Measurements from ENCODE around the gene GLOD4.

GRCh38 chr17:726271-726919 is 55.7 kb downstream of the GLOD4 start:
- TF ChIP-seq, protein P1, sequence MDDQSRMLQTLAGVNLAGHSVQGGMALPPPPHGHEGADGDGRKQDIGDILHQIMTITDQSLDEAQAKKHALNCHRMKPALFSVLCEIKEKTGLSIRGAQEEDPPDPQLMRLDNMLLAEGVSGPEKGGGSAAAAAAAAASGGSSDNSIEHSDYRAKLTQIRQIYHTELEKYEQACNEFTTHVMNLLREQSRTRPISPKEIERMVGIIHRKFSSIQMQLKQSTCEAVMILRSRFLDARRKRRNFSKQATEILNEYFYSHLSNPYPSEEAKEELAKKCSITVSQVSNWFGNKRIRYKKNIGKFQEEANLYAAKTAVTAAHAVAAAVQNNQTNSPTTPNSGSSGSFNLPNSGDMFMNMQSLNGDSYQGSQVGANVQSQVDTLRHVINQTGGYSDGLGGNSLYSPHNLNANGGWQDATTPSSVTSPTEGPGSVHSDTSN (IDR thresholded peaks at IDR 0.05; ENCODE audit: insufficient replicate concordance, low read depth, low read length), result no peak
- TF ChIP-seq SIN3A (IDR thresholded peaks at IDR 0.05; ENCODE audit: low read depth, low read length) (no peak), TCF3 (IDR thresholded peaks at IDR 0.05; ENCODE audit: borderline replicate concordance, insufficient read depth, low read depth, low read length) (no peak), EZH2 (IDR thresholded peaks at IDR 0.05; ENCODE audit: borderline replicate concordance, control insufficient read depth, low read depth, low read length) (no peak), MXI1 (IDR thresholded peaks at IDR 0.05; ENCODE audit: low read depth, low read length) (no peak), RAD21 (IDR thresholded peaks at IDR 0.05; ENCODE audit: insufficient read depth, low read depth, low read length) (no peak), MTA2 (IDR thresholded peaks at IDR 0.05; ENCODE audit: low read depth) (no peak), RELA (IDR thresholded peaks at IDR 0.05; ENCODE audit: borderline replicate concordance, partially characterized antibody) (no peak), GABPA (IDR thresholded peaks at IDR 0.05; ENCODE audit: low read depth) (no peak), SP1 (IDR thresholded peaks at IDR 0.05; ENCODE audit: low read depth, low read length) (no peak), USF2 (IDR thresholded peaks at IDR 0.05; ENCODE audit: borderline replicate concordance, low read depth, low read length) (no peak), RB1 (IDR thresholded peaks at IDR 0.05; ENCODE audit: borderline replicate concordance) (no peak)
- TF ChIP-seq, protein P2, sequence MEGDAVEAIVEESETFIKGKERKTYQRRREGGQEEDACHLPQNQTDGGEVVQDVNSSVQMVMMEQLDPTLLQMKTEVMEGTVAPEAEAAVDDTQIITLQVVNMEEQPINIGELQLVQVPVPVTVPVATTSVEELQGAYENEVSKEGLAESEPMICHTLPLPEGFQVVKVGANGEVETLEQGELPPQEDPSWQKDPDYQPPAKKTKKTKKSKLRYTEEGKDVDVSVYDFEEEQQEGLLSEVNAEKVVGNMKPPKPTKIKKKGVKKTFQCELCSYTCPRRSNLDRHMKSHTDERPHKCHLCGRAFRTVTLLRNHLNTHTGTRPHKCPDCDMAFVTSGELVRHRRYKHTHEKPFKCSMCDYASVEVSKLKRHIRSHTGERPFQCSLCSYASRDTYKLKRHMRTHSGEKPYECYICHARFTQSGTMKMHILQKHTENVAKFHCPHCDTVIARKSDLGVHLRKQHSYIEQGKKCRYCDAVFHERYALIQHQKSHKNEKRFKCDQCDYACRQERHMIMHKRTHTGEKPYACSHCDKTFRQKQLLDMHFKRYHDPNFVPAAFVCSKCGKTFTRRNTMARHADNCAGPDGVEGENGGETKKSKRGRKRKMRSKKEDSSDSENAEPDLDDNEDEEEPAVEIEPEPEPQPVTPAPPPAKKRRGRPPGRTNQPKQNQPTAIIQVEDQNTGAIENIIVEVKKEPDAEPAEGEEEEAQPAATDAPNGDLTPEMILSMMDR (IDR thresholded peaks at IDR 0.05 in 2 of 3, conservative IDR thresholded peaks at IDR 0.05 in 1 of 3; ENCODE audit: control insufficient read depth in 2 of 3, extremely low read depth in 1 of 3, insufficient read depth in 1 of 3, low read depth in 3 of 3, low read length in 3 of 3), result no peak
- TF ChIP-seq, protein P3, sequence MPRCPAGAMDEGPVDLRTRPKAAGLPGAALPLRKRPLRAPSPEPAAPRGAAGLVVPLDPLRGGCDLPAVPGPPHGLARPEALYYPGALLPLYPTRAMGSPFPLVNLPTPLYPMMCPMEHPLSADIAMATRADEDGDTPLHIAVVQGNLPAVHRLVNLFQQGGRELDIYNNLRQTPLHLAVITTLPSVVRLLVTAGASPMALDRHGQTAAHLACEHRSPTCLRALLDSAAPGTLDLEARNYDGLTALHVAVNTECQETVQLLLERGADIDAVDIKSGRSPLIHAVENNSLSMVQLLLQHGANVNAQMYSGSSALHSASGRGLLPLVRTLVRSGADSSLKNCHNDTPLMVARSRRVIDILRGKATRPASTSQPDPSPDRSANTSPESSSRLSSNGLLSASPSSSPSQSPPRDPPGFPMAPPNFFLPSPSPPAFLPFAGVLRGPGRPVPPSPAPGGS (IDR thresholded peaks at IDR 0.05; ENCODE audit: borderline replicate concordance, insufficient read depth, low read depth, low read length, poor library complexity, severe bottlenecking), result no peak

All from GM12878 (cell line).